Measurements from ENCODE around the gene KRT32. TPM values are rescaled to one million over a fixed set of nuclear protein-coding genes. Genes with fewer than 3 reads are reported as not detected.

The KRT32 gene
- total RNA-seq, 1 experiment from 2014 or later, result 0.72 TPM

DNA sequence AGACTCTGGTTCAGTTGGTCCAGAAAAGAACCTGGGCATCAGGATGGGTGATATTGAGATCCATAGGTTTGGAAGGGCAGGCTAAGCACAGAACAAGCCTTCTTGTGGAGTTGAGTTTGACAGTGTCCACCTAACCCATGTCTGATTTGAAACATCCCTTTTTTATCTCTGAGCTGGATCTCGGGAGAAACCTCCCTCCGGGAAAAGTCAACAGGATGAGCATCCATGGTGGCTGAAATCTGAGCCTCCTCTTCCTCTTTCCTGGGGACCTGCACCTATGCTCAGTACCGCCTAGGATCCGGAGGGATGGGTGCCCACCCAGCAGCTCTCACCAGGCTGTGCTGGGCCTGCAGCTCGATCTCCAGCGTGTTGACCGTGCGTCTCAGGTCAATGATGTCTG is 3.4 kb downstream of the KRT32 start:
- Histone ChIP-seq H3K4me1 (ENCODE audit: control insufficient read depth, insufficient read depth, low read length) (peaks cover 17% of the 10 kb centered on the region), H3K9me3 (ENCODE audit: control insufficient read depth, insufficient read depth, low read depth, low read length) (peaks cover 5% of the 10 kb centered on the region; the same call in 1 of the 2 replicates), H3K36me3 (ENCODE audit: control insufficient read depth, insufficient read depth, low read length) (no peaks in the 10 kb centered on the region), H3K4me3 (ENCODE audit: low read depth in 2 of 2, low read length in 2 of 2) (no peak overlapping the region), H3K27ac (ENCODE audit: low read length) (peak overlapping the region; percentile 85), H3K27me3 (ENCODE audit: control insufficient read depth, insufficient read depth, low read length) (no peaks in the 10 kb centered on the region)
- ATAC-seq, result no peak
- no TSS peak for BruUV-seq (replicated peaks)
- CTCF ChIA-PET, result no interaction called here
- intact Hi-C loops (cut with micrococcal nuclease; ENCODE audit: unreplicated experiment), result no loop called here
- DNase-seq (ENCODE audit: low read depth, low spot score), result no peak
- POLR2A ChIA-PET, result interaction anchor here (0.7 kb wide), 1 partner anchor 10 kb away, joined by 3 read pairs; no protein-coding TSS in a partner anchor
- in situ Hi-C loops (cut with HindIII; ENCODE audit: low pct_unique_long_range_greater_than_20kb, low sequenced_read_pairs), result no loop called here
- no peak for TF ChIP-seq TCF7L2 (IDR thresholded peaks at IDR 0.05; ENCODE audit: low read depth, low read length)

DNA sequence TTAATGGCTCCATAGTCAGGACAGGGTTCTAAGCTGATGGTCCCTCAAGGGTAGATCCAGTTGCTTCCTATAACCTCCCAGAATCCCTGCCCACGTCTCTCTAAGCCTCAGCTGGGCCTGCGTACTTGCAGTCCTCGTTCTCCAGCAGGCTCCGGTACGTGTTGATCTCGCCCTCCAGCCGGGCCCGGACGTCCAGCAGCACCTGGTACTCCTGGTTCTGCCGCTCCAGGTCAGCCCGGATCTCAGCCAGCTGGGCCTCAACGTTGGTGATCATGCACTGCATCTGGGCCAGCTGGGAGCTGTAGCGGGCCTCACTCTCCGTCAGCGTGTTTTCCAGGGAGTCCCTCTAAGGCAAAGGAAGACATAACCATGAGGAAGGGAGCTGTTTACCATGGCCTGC is 4.5 kb downstream of the KRT32 start:
- TF ChIP-seq, protein P1, sequence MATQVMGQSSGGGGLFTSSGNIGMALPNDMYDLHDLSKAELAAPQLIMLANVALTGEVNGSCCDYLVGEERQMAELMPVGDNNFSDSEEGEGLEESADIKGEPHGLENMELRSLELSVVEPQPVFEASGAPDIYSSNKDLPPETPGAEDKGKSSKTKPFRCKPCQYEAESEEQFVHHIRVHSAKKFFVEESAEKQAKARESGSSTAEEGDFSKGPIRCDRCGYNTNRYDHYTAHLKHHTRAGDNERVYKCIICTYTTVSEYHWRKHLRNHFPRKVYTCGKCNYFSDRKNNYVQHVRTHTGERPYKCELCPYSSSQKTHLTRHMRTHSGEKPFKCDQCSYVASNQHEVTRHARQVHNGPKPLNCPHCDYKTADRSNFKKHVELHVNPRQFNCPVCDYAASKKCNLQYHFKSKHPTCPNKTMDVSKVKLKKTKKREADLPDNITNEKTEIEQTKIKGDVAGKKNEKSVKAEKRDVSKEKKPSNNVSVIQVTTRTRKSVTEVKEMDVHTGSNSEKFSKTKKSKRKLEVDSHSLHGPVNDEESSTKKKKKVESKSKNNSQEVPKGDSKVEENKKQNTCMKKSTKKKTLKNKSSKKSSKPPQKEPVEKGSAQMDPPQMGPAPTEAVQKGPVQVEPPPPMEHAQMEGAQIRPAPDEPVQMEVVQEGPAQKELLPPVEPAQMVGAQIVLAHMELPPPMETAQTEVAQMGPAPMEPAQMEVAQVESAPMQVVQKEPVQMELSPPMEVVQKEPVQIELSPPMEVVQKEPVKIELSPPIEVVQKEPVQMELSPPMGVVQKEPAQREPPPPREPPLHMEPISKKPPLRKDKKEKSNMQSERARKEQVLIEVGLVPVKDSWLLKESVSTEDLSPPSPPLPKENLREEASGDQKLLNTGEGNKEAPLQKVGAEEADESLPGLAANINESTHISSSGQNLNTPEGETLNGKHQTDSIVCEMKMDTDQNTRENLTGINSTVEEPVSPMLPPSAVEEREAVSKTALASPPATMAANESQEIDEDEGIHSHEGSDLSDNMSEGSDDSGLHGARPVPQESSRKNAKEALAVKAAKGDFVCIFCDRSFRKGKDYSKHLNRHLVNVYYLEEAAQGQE (IDR thresholded peaks at IDR 0.05; ENCODE audit: insufficient read depth in 1 of 2, low read depth in 2 of 2, low read length in 1 of 2), result no peak
- no peak for TF ChIP-seq POLR2AphosphoS5 (IDR thresholded peaks at IDR 0.05; ENCODE audit: low read depth, low read length)
- Histone ChIP-seq H3K4me1 (ENCODE audit: control insufficient read depth, insufficient read depth, low read length) (peaks cover 17% of the 10 kb centered on the region), H3K36me3 (ENCODE audit: control insufficient read depth, insufficient read depth, low read length) (no peaks in the 10 kb centered on the region), H3K4me3 (ENCODE audit: low read depth in 2 of 2, low read length in 2 of 2) (no peak overlapping the region), H3K27me3 (ENCODE audit: control insufficient read depth, insufficient read depth, low read length) (no peaks in the 10 kb centered on the region), H3K27ac (ENCODE audit: low read length) (peak overlapping the region; percentile 49; the same call in 1 of the 2 replicates), H3K9me3 (ENCODE audit: control insufficient read depth, insufficient read depth, low read depth, low read length) (no peaks in the 10 kb centered on the region)
- ChIA-PET POLR2A (no interaction called here), CTCF (interaction anchor here (0.8 kb wide), 1 partner anchor 56 kb away, joined by 3 read pairs; the partner anchor contains the start of gene KRT15)
- no peak for ATAC-seq
- no peak for DNase-seq (ENCODE audit: low read depth, low spot score)
- in situ Hi-C loops (cut with HindIII; ENCODE audit: low pct_unique_long_range_greater_than_20kb, low sequenced_read_pairs), result no loop called here
- intact Hi-C loops (cut with micrococcal nuclease; ENCODE audit: unreplicated experiment), result no loop called here
- no TSS peak for BruUV-seq (replicated peaks)

DNA sequence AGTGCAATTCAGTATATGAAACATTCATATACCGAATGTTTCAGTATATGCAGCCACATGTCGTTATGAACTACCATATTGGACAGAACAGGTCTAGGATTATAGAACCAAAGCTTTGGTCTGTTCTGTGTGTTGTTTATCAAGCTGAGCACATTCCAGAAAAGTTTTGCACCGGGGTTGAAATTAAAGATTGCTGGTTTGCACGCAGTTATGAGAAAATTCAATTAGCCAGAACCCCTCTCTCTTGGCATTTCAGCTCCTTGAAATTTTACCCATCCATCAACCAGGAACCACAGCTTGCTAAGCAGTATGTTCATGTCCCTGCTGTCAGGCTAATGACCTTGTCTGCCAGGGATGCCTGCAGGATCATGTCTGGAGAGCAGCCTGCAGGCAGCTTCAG is 9.5 kb downstream of the KRT32 start:
- DNase-seq (ENCODE audit: low read depth, low spot score), result no peak
- Histone ChIP-seq H3K4me1 (ENCODE audit: control insufficient read depth, insufficient read depth, low read length) (no peaks in the 10 kb centered on the region), H3K27me3 (ENCODE audit: control insufficient read depth, insufficient read depth, low read length) (no peaks in the 10 kb centered on the region), H3K36me3 (ENCODE audit: control insufficient read depth, insufficient read depth, low read length) (no peaks in the 10 kb centered on the region), H3K9me3 (ENCODE audit: control insufficient read depth, insufficient read depth, low read depth, low read length) (no peaks in the 10 kb centered on the region; the same call in 1 of the 2 replicates), H3K4me3 (ENCODE audit: low read depth in 2 of 2, low read length in 2 of 2) (no peak overlapping the region), H3K27ac (ENCODE audit: low read length) (no peak overlapping the region)
- intact Hi-C loops (cut with micrococcal nuclease; ENCODE audit: unreplicated experiment), result no loop called here
- ATAC-seq, result no peak
- POLR2A ChIA-PET, result no interaction called here
- TF ChIP-seq, protein P2, sequence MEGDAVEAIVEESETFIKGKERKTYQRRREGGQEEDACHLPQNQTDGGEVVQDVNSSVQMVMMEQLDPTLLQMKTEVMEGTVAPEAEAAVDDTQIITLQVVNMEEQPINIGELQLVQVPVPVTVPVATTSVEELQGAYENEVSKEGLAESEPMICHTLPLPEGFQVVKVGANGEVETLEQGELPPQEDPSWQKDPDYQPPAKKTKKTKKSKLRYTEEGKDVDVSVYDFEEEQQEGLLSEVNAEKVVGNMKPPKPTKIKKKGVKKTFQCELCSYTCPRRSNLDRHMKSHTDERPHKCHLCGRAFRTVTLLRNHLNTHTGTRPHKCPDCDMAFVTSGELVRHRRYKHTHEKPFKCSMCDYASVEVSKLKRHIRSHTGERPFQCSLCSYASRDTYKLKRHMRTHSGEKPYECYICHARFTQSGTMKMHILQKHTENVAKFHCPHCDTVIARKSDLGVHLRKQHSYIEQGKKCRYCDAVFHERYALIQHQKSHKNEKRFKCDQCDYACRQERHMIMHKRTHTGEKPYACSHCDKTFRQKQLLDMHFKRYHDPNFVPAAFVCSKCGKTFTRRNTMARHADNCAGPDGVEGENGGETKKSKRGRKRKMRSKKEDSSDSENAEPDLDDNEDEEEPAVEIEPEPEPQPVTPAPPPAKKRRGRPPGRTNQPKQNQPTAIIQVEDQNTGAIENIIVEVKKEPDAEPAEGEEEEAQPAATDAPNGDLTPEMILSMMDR (IDR thresholded peaks at IDR 0.05), result no peak
- TF ChIP-seq TCF7L2 (IDR thresholded peaks at IDR 0.05; ENCODE audit: low read depth, low read length) (no peak), POLR2AphosphoS5 (IDR thresholded peaks at IDR 0.05; ENCODE audit: low read depth, low read length) (no peak), SIN3A (IDR thresholded peaks at IDR 0.05; ENCODE audit: borderline replicate concordance, insufficient read depth, low read depth, low read length) (no peak)
- TF ChIP-seq, protein P1 (IDR thresholded peaks at IDR 0.05; ENCODE audit: insufficient read depth in 1 of 2, low read depth in 2 of 2, low read length in 1 of 2), result no peak
- CTCF ChIA-PET, result interaction anchor here (0.8 kb wide), 1 partner anchor 51 kb away, joined by 3 read pairs; no protein-coding TSS in a partner anchor
- in situ Hi-C loops (cut with HindIII; ENCODE audit: low pct_unique_long_range_greater_than_20kb, low sequenced_read_pairs), result no loop called here
- BruUV-seq (replicated peaks), result no TSS peak

Data from Panc1 (cell line).